Raji (cell line): ENCODE results near the gene TMEM165.

Experiments
- POLR2A ChIP-seq: IDR thresholded peaks from 2 replicates; pipeline ENCODE4 v1.6.1; 2011; ENCODE audit warnings: low read depth, low read length, control low read depth; ENCODE audit not compliant: insufficient read depth

Gene TMEM165

GRCh38 chr4:55393461-55394320, 2.1 kb upstream of the TMEM165 start:
- no peak for TF ChIP-seq POLR2A

GRCh38 chr4:55395218-55395528, 584 bp upstream of the TMEM165 start:
- no peak for TF ChIP-seq POLR2A

- TF ChIP-seq POLR2A: no peak
Measured at GRCh38 chr4:55396308-55397125, 760 bp downstream of the TMEM165 start.

- no peak for TF ChIP-seq POLR2A
Measured at GRCh38 chr4:55397126-55397436, 1.3 kb downstream of the TMEM165 start.

GRCh38 chr4:55397520-55398321, 2.0 kb downstream of the TMEM165 start:
- no peak for TF ChIP-seq POLR2A

GRCh38 chr4:55398461-55398860, 2.7 kb downstream of the TMEM165 start:
- TF ChIP-seq POLR2A: no peak

GRCh38 chr4:55398966-55399365, 3.2 kb downstream of the TMEM165 start:
- TF ChIP-seq POLR2A: no peak

- no peak for TF ChIP-seq POLR2A
Measured at GRCh38 chr4:55399581-55399980, 3.8 kb downstream of the TMEM165 start.

- TF ChIP-seq POLR2A: no peak
Measured at GRCh38 chr4:55405073-55405472, 9.3 kb downstream of the TMEM165 start.

GRCh38 chr4:55406545-55406944, 10.8 kb downstream of the TMEM165 start:
- no peak for TF ChIP-seq POLR2A

- no peak for TF ChIP-seq POLR2A
Measured at GRCh38 chr4:55407119-55407518, 11.4 kb downstream of the TMEM165 start.

- TF ChIP-seq POLR2A: no peak
Measured at GRCh38 chr4:55407764-55408163, 12.0 kb downstream of the TMEM165 start.

- no peak for TF ChIP-seq POLR2A
Measured at GRCh38 chr4:55409468-55410171, 13.9 kb downstream of the TMEM165 start.

GRCh38 chr4:55410431-55410830, 14.7 kb downstream of the TMEM165 start:
- no peak for TF ChIP-seq POLR2A

- TF ChIP-seq POLR2A: no peak
Measured at GRCh38 chr4:55411621-55412020, 15.9 kb downstream of the TMEM165 start.
